Effector CD8-positive, alpha-beta T cell (primary cell): Measurements from ENCODE around the gene TMEM51.

Experiments used
- DNase-seq: peaks from one replicate; lab custom pipeline; 2025; lab: John Stamatoyannopoulos, UW

Gene TMEM51

DNA sequence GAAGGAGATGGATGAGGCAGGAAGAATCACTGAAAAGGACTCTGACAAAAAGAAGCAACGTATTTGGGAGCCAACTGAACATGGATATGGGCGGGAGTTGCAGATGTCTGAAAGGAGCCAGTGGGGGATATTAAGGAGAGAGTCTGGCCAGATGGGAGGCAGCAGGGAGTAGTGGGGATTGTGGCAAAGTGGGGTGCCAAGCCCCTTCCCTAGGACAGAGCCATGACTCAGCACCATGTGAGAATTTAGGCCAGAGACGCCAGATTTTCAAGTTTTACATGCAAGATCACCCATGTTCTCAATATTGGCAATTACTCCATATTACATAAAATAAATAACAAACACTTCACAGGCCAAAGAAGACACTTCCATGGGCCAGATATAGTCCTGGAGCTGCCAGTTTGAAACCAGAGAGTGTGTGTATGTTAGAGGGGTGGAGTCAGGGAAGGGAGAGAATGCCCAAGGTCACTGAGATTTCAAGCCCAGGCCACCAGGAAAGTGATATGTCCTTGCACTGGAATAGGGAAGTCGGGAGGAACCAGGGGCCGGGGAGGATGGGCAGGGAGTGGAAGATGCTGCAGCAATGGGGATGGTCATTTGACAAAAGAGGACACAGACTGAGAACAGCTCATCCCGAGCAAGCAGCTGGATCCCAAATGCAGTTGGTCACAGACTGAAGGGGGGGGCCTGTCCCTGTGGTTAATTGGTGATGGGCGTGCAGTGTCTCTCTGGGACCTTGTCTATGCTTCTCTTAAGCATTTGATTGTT lies 23.5 kb downstream of the TMEM51 start:
- DNase-seq, result no peak

DNA sequence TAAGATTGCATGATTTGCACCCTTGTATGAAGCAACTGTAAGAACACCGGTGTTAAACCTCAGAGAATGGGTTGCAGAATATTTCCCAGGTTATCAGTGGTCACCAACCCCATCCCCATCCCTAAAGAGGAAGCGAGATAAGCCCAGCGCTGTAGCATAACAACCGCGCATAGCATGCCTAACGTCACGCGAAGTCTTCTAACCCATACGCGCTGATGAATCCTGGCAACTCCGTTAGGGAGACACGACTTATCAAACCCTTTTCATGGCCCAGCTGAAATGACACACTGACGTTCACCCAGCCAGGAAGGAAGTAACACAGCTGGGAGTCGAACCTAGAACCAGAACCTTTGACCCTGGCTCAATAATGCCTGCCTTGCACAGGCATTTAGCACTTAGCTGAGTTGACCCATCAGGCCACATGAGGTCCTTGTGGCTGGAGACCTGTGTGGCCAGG lies 24.2 kb downstream of the TMEM51 start:
- no peak for DNase-seq

DNA sequence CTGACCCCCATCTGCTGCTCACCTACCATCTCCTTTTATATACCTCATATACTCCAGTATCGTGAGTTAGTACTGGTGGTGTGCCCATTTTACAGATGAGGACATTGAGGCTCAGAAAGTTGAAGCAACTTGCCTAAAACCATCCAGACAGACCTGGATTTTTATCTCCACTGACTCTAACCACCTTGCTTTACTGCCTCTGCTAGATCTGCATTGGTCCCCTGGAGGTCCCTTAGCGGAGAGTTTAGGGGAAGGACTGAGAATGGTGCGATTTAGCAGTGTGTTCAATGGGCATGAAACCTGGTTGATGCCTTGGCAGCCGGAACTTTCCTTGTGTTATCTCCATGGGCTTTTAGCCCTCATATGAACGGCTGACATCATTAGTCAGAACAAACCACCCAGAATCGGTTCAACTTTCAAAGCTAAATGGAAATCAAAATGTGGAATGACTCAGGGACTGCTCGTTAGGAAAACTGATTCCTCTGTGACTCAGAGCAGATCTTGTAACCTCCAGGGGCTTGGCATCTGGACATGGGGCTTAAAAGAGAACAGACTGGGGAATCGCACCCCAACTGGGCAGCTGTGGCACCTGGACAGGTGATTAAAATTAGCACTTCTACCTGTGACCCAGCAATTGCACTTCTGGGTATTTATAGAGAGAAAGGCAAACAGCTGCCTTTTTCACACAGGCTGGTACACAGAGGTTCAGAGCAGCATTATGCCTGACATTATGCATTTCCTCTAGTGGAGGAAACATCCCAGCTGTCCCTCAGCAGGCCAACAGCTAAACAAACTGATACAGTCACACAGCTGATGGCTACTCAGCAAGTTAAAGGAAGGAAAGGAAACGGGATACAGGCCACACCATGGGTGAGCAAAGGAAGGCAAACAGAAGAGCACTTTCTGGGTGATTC lies 25.3 kb downstream of the TMEM51 start:
- no peak for DNase-seq

DNA sequence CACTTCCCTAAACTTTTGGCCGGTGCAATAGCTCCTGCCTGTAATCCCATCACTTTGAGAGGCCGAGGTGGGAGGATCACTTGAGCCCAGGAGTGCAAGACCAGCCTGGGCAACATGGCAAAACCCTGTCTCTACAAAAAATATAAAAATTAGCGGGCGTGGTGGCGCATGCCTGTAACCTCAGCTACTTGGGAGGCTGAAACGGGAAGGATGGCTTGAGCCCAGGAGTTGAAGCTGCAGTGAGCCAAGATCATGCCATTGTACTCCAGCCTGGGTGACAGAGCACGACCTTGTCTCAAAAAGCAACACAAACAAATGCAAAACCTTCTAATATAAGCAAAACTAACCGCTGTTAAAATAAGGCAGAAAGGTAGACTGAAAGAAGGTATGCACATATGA lies 25.9 kb downstream of the TMEM51 start:
- DNase-seq, result no peak

DNA sequence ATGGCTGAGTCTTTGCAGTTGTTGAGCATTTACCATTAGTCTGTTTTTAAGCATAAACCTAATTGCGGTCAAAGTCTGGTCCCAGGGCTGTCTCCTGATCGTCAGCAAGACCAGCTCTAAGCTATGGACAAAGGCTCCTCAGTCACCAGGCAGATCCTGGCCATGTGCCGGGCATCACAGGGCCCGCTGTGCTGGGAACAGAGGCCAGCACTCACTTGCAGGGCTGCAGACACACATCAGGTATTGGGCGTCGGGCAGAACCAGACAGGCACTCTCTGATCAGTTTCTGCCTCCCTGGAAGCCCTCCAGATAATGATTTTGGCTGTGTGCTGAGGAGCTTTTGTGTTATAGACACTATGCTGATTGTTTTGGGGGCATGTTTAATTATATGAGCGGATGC lies 26.6 kb downstream of the TMEM51 start:
- DNase-seq, result no peak

DNA sequence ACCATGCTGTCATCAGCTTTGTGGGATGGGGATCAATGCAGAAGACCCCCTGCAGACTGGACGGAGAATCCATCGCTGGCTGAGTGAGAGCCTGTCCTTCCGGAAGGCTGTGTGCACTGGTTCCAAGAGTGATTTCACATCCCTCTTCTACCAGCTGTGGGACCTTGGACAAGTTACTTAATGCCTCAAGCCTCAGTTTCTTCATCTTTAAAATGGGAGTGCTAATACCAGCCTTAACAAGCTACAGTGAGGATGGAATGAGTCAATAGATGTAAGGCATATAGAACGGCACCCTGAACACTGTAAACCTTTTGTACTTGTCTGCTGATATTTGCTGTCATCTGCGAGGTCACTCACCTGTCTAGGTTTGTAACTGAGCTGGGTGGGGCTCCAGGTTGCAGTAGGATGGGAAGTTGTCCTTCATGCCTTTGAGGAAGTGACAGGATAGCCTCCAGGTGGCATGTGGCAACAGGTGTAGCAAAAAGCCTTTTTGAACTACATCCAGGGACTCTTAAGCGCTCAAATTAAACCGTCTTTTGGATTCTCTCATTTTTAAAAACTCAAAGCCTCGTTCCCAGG lies 27.5 kb downstream of the TMEM51 start:
- no peak for DNase-seq

DNA sequence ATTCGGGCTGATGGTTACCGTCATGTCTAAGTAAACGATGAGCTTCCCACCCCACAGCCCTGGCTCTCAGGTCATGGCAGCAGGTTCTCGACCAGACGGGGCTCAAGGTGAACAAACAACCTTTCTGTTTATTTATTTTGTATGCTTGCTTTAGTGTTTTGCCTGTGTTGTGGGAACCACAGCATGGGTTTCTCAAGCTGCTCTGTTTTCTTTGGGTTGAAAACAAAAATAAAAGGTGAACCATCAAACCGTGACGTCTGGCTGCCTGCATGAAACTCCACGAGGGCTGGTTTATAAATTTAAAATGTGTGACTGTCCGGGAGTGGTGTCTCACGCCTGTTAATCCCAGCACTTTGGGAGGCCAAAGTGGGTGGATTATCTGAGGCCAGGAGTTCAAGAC lies 28.0 kb downstream of the TMEM51 start:
- DNase-seq, result no peak

DNA sequence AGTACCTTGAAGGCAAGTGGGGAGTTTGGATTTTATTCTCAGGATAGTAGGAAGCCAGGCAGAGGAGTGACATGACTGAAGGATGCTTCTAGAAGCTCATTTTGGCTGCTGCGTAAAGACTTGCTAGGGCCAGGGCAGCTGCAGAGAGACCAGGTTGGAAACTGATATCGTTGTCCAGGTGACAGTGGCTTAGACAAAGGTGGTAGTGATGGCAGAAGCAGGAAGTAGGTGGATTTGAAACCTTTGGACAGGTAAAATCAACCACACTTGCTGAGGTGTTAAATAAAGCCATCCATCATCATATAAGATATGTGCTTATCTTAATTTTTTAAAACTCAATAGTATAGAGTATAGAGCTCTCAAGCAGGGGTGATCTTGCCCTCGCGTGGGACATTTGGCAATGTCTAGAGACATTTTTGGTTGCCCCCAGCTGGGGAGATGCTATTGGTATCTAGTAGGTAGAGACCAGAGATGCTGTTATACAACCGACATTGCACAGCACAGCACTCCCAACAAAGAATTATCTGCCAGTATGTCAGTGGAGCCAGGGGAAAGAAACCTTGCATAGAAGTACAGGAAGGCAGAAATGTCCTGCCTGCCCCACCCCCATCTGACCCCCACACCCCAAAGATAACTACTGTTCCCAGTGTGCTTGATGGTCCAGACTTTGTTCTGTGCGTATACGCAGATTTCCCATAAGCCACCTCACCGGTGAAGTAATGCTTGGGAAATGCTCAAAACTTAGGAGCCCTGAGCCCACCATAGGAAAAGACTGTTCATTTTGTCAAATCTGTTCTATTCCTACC lies 31.1 kb downstream of the TMEM51 start:
- DNase-seq, result no peak

DNA sequence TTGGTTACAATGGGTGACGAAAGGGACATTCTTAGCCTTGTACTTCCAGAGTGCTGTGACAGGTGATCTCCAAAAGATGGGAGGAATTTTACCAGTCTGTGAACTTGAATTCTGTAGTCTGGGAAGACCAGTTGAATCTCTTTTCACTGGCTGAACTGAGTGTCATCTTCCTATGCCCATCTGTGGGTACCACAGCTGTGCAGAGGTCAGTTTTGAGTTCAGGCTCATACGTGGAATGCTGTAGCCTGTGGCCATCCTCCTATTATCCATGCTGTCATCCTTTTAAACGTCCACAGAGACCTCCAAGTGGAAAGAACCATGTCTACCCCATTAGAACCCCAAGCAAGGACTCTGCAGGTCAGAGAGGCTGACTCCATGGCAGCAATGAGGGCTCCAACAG lies 32.1 kb downstream of the TMEM51 start:
- no peak for DNase-seq

DNA sequence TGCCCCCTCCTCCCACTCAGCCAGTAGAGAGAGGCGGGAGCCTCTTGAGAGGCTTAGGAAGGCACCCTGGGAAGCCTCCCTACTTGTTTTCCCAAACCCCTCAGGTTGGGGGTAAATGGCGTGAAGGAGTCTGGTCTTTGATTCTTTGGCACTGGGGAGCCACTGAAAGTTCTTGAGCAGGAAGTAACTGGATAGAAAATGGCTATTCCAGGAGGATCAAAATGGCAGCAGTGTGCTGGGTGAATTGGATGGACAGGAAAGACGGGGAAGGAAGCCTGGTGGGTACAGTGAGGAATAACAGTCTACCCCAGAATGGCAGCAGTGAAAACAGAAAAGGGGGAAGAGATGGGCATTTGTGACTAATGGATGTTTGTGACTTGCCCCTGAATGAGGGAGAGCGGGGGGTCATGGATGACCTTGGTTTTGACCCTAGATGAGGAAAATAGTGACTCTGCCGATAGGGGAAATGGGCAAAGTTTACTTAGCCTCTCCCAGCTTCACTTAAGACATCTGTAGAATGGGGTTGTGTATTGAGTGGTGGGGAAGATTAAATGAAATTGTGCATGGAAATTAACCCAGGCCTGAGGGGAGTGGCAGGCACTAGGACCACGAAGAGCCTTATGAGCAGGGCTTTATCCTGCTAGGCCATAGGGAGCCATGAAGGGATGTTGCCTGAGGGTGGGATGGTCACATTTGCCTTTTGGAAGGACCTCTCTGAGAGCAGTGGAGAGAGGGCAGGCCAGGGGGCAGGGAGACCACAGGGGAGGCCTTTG lies 32.7 kb downstream of the TMEM51 start:
- no peak for DNase-seq

DNA sequence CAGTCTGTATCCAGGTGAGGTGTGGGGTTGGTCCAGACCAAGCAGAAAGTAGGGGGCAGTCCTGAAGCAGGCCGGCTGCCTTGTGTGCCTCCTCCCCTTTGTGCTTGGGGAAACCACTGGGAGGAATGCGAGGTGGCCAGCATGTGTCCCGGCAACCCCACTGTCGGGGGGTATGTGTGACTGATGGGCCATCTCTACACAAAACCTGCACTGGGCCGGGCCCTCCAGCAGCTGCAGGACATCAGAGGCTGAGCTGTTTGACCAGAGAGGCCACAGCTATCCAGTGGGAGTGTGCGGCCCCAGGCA lies 33.3 kb downstream of the TMEM51 start:
- DNase-seq, result no peak

DNA sequence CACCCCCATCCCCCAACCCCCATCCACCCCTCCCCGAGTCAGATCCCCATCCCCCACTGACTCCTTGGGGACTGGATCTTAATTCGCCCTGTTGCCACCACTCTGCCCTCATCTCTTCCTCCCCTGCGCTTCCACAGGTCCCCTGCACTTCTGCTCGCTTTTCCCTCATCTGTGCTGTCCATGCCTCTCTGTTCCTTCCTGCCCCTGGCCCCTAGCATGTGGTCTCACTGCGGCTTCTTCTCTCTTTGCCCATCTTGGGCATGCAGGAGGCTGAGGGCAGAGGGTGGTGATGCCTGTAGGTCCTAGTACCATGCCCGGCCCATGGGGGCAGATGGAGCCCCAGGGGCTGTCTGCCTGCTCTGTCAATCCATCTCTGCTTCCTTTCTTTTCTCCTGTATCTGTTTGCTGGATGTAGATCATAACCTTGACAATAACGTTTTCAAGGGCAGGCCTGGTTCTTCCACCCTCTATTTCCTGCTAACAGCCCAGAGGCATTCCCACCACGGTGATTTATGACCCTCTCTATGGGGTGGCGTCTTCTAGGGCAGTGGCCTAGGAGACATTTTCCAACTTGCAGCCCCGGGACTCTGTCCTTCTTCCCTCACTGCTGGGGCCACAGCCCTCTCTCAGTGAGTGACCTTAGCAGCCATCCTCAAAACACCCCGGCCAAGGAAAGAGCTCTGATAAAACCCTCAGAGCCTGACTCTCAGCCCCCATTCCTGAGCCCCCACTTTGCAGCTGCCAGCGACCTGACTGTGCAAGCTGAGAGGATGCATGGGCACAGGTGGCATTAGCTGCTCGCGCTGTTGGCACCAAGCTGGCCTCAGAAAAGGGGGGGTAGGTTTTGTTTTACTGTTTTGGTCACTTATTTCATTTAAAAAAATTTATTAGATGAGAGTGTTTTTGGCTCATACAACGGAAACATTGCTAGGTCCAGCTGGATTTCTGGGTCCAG lies 33.9 kb downstream of the TMEM51 start:
- DNase-seq, result no peak

DNA sequence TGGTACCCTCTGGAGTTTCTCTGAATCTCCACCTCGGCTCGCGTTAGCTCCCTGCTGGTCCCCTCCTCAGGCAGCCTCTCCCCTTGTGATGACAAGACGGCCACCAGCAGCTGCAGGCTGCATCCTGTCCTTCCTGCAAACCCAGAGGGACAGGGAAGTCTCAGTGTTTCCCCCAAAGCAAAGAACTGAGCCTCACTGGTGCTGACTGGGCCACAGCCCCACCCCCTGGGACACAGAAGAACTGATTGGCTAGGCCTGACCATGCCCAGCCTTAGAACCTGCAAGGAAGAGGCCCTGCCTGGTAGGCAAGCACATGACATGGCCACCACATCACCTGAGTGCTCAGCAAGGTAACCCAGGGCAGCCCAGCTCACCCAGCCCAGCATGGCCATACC lies 34.6 kb downstream of the TMEM51 start:
- no peak for DNase-seq

DNA sequence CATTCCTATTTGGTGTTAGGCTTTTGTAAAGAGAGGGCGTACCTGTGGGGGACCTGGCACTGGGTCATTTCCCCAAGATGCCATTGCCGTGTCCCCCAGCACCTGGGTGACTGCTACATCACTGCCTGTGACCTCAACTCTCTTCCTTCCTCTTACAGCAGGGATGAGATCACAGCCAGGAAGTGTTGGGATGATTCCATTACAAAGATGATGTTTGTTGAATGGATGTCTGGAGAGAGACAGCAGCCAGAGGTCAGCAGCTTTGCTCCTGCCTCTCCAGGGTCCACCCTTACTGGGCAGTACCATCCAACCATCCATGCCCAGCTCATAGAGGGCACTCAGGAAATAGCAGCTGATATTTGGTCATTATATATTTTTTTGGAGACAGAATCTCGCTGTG lies 35.1 kb downstream of the TMEM51 start:
- DNase-seq, result no peak

DNA sequence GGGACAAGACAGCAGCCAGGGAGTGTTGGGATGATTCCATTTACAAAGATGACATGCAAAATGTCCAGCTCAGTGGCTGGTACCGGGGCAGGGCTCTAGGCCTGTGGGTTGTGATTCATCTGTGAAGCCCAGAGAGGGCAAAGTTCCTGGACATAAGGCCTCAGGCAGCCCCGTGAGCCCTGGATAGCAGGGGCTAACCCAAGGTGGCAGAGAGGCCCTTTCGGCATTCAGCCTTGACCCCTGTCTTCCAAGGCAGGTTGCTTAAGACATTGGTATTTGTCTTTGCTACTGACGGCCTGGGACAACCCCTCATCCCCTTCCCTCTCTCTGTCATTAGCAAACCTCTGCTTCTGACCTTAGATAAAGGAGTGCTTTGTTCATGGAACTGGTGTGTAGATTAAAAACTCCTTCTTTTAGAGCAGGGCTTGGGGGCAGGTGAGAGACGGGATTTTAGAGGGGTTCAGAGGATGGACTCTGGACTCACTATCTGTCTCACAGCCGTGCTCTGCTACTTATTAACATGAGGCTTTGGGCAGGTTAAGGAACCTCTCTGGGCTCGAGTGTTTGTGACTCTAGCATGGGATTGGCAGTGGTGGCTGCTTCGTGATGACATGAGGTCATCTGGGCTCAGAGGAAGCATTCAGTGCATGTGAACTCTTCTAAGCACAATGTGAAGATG lies 36.3 kb downstream of the TMEM51 start:
- DNase-seq, result no peak

DNA sequence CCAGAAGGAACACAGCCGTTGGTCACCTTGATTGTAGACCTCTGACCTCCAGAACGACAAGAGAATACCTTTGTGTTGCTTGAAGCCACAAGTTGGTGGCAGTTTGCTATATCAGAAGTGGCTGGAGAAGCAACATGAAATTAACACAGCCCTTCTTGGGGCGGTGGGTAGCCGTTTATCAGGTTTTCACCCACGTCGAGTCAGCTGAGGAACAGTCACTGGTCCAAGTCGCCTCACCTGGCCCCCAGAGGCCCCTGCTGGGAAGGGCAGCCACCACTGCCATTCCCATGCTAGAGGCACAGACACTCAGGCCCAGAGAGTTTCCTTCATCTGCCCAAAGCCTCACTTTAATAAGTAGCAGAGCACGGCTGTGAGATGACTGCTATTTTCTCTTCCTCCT lies 37.7 kb downstream of the TMEM51 start:
- no peak for DNase-seq

DNA sequence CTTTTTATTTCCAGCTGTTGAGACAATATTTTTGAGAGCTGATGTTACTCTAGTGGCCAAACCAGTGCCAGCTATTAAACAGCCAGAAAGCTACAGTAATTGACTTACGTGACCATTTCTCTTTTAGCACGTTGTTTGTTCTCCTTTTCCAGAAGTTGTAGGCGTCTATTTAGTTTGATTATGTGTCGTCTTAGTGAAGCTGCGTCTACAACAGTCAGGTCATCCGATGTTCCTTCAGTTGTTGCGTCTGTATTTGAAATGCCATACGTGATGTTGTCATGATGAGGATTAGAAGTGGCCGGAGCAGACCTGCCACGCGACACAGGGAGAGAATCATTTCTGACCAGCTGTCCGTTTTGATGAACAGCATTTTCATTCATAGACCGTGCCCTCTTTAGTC lies 38.2 kb downstream of the TMEM51 start:
- DNase-seq, result no peak

DNA sequence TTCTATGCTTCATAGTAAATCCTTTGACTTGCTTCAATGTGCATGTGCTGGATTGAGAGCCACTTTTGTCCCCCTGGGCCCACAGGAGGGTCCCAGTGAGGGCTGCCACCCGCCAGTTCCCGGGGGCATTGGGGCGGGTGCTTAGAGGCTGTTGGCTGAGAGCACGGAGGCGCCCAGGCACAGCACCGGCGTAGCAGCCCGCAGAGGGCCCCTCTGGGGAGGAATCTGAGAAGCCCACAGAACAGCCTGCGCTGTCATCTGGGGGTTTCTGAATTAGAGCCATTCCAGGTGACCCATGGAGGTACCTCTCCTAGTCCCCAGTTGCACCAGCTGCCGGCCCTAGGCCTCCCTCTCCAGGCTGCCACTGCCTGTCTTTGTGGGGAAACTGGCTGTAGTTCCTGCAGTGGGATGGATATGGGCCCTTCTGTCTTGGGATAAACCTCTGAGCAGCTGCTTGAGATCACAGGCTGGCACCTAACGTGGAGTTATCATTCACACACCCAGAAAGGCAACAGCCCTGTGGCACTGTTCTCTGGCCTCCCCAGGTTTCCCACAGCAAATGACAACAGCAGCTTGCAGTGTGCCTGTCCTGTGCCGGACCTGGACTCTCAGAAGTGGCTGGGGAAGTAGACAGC lies 39.5 kb downstream of the TMEM51 start:
- DNase-seq, result no peak

DNA sequence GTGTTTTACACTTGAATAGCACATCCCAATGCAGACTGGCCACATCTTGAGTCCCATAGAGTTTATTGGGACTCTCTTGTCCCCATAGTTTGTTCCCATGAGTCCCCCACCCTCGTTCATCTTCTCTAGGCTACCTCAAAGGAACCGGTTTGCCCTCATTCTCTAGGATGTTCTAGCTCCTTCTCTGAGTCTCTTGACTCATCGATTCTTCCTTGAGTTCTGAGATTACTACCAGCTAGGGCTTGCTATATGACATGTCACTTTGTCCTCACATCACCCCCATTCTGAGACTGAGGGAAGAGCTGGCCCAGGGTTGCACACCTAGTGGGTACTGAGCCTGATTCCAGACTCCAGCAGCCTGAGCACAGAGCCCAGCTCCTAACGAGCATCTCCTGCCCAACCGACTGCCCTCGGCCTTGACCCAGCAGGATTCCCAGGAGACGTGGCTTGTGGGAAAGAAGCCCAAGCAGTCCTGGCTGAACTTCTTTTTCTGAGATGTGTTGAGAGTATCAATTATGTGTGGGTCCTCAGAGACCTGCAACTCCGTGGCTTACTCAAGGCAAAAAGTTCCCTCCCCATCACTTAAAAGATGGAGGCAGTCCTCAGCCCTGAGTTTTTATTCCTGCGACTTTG lies 42.0 kb downstream of the TMEM51 start:
- DNase-seq, result no peak
